Astrocyte (in vitro differentiated cells and primary cell): ENCODE data around the gene CCNT2. TPM values are rescaled to one million over a fixed set of nuclear protein-coding genes. Genes with fewer than 3 reads are reported as not detected.

Experiments
- DNase-seq: peaks from one replicate; pipeline ENCODE4 v3.0.0-alpha.2; 2010; ENCODE audit warnings: low read depth
- FAIRE-seq: peaks from 2 replicates; lab custom pipeline; 2011; peaks lifted over from hg19 to GRCh38; lab: Jason Lieb, UNC
- H2AFZ ChIP-seq: 2 replicates; pipeline ENCODE4 v1.6.0; 2012; ENCODE audit warnings: low read depth, low read length, inconsistent platforms
- H3K27ac ChIP-seq: 2 replicates; pipeline ENCODE4 v1.5.1; 2011; ENCODE audit warnings: low read depth, low read length, inconsistent platforms
- H3K27me3 ChIP-seq: 2 replicates; pipeline ENCODE4 v1.6.0; 2011; ENCODE audit warnings: low read length, inconsistent platforms; ENCODE audit not compliant: insufficient read depth
- H3K36me3 ChIP-seq: 2 replicates; pipeline ENCODE4 v1.5.1; 2011; ENCODE audit warnings: low read length, inconsistent platforms; ENCODE audit not compliant: insufficient read depth
- H3K4me1 ChIP-seq: 2 replicates; pipeline ENCODE4 v1.5.1; 2011; ENCODE audit warnings: low read length, inconsistent platforms; ENCODE audit not compliant: insufficient read depth
- H3K4me2 ChIP-seq: 2 replicates; pipeline ENCODE4 v1.6.0; 2012; ENCODE audit warnings: low read length, inconsistent platforms
- H3K4me3 ChIP-seq: 2 replicates; pipeline ENCODE4 v1.5.1; 2011; ENCODE audit warnings: low read depth, mild to moderate bottlenecking, low read length, inconsistent platforms; ENCODE audit not compliant: insufficient read depth
- H3K79me2 ChIP-seq: 2 replicates; pipeline ENCODE4 v1.6.0; 2012; ENCODE audit warnings: mild to moderate bottlenecking, low read length, inconsistent platforms; ENCODE audit not compliant: insufficient read depth
- H3K9ac ChIP-seq: 2 replicates; pipeline ENCODE4 v1.6.0; 2012; ENCODE audit warnings: mild to moderate bottlenecking, low read length, inconsistent platforms
- H3K9me3 ChIP-seq: 2 replicates; pipeline ENCODE4 v1.5.1; 2012; ENCODE audit warnings: low read depth, mild to moderate bottlenecking, low read length, inconsistent platforms; ENCODE audit not compliant: insufficient read depth
- H4K20me1 ChIP-seq: 2 replicates; pipeline ENCODE4 v1.6.0; 2012; ENCODE audit warnings: low read length, inconsistent platforms; ENCODE audit not compliant: insufficient read depth
- H3K27ac Mint-ChIP-seq: one replicate; pipeline ENCODE4 v1.8.0; 2021; ENCODE audit warnings: mild to moderate bottlenecking, mixed read lengths; ENCODE audit not compliant: unreplicated experiment
- H3K27me3 Mint-ChIP-seq: one replicate; pipeline ENCODE4 v1.8.0; 2021; ENCODE audit warnings: low read depth, mixed read lengths; ENCODE audit not compliant: unreplicated experiment
- H3K36me3 Mint-ChIP-seq: one replicate; pipeline ENCODE4 v1.8.0; 2021; ENCODE audit warnings: low read depth, mixed read lengths; ENCODE audit not compliant: unreplicated experiment
- H3K4me1 Mint-ChIP-seq: one replicate; pipeline ENCODE4 v1.8.0; 2021; ENCODE audit warnings: low read depth, mixed read lengths; ENCODE audit not compliant: unreplicated experiment
- H3K4me3 Mint-ChIP-seq: one replicate; pipeline ENCODE4 v1.8.0; 2021; ENCODE audit warnings: mild to moderate bottlenecking, moderate library complexity, mixed read lengths; ENCODE audit not compliant: unreplicated experiment
- H3K9me3 Mint-ChIP-seq: one replicate; pipeline ENCODE4 v1.8.0; 2021; ENCODE audit warnings: mild to moderate bottlenecking, mixed read lengths; ENCODE audit not compliant: unreplicated experiment
- EZH2 ChIP-seq: IDR thresholded peaks from 2 replicates; pipeline ENCODE4 v1.6.1; 2012; ENCODE audit warnings: mild to moderate bottlenecking, low read length, inconsistent platforms; ENCODE audit not compliant: insufficient read depth
- total RNA-seq: library from RNA; stranded (reverse); gene quantifications from 2 replicates; pipeline ENCODE4 v1.2.1, GENCODE V29; 2021
- TF ChIP-seq, protein P1 (sequence below): IDR thresholded peaks from 2 replicates; pipeline ENCODE4 v1.5.1; 2011; ENCODE audit warnings: low read depth, mild to moderate bottlenecking, inconsistent platforms, low read length, moderate library complexity; ENCODE audit not compliant: insufficient read depth

CCNT2 gene
- total RNA-seq, 1 donor from 2014 or later, result 33.2 TPM

DNA sequence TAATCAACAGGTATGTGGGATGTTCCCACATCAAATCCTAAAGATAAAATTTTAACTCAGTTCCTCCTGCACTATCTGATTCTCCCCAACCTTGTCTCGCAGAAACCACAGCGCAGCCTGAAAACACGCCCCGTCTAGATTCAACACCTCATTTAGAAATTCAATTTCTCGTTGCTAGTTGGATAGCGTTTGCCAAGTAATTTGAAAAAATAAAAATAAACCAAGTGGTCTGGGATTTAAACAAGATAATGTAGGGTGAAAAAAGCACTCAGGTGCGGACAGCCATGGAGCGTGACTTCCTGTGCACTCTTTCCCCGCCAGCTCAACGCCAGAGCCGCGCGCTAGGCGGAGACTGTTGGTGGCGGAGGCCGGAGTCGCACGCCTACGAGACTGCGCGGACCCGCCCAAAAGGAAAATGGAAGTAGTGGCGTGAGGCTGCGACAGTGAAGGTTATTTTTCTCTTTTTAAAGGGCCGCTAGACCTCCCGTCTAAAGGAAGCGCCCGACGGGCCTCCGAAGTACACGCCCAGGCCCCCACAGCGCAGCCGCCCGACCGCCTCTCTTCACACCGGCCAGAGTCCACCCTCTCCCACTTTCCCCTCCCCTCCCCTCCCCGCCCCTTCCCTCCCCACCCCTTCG lies 615 bp upstream of the CCNT2 start:
- peak overlapping the region; percentile 94 for H3K4me3 Mint-ChIP-seq
- no peak for FAIRE-seq
- H4K20me1 ChIP-seq, result peaks cover 37% of the 10 kb centered on the region
- peak overlapping the region; percentile 70 for H3K27ac ChIP-seq
- peak overlapping the region; percentile 90 for H3K4me2 ChIP-seq
- H3K9me3 Mint-ChIP-seq, result peaks cover 4% of the 10 kb centered on the region
- H3K27me3 ChIP-seq, result no peaks in the 10 kb centered on the region
- peak overlapping the region; percentile 94 for H3K4me3 ChIP-seq
- peak overlapping the region; percentile 91 for H3K27ac Mint-ChIP-seq
- no peaks in the 10 kb centered on the region for H3K9me3 ChIP-seq
- H3K27me3 Mint-ChIP-seq, result no peaks in the 10 kb centered on the region
- TF ChIP-seq, protein P1, sequence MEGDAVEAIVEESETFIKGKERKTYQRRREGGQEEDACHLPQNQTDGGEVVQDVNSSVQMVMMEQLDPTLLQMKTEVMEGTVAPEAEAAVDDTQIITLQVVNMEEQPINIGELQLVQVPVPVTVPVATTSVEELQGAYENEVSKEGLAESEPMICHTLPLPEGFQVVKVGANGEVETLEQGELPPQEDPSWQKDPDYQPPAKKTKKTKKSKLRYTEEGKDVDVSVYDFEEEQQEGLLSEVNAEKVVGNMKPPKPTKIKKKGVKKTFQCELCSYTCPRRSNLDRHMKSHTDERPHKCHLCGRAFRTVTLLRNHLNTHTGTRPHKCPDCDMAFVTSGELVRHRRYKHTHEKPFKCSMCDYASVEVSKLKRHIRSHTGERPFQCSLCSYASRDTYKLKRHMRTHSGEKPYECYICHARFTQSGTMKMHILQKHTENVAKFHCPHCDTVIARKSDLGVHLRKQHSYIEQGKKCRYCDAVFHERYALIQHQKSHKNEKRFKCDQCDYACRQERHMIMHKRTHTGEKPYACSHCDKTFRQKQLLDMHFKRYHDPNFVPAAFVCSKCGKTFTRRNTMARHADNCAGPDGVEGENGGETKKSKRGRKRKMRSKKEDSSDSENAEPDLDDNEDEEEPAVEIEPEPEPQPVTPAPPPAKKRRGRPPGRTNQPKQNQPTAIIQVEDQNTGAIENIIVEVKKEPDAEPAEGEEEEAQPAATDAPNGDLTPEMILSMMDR, result no peak
- no peak for TF ChIP-seq EZH2
- peak overlapping the region; percentile 80 for H2AFZ ChIP-seq
- peaks cover 1% of the 10 kb centered on the region for H3K36me3 Mint-ChIP-seq
- no peak for DNase-seq
- H3K9ac ChIP-seq, result peak overlapping the region; percentile 100
- peaks cover 10% of the 10 kb centered on the region for H3K4me1 Mint-ChIP-seq
- peaks cover 13% of the 10 kb centered on the region for H3K4me1 ChIP-seq
- peaks cover 44% of the 10 kb centered on the region for H3K79me2 ChIP-seq
- H3K36me3 ChIP-seq, result no peaks in the 10 kb centered on the region

GRCh38 chr2:134919341-134920210 lies 954 bp downstream of the CCNT2 start:
- peak overlapping the region; percentile 100 for H3K9ac ChIP-seq
- H3K4me3 ChIP-seq, result peak overlapping the region; percentile 94
- Mint-ChIP-seq H3K4me1 (peaks cover 10% of the 10 kb centered on the region), H3K36me3 (peaks cover under 1% of the 10 kb centered on the region), H3K4me3 (peak overlapping the region; percentile 94), H3K27me3 (no peaks in the 10 kb centered on the region), H3K27ac (peak overlapping the region; percentile 98), H3K9me3 (no peaks in the 10 kb centered on the region)
- DNase-seq (peak; percentile 10), FAIRE-seq (no peak)
- TF ChIP-seq EZH2, result no peak
- TF ChIP-seq, protein P1, result no peak
- H3K36me3 ChIP-seq, result no peaks in the 10 kb centered on the region
- no peaks in the 10 kb centered on the region for H3K9me3 ChIP-seq
- H4K20me1 ChIP-seq, result peaks cover 51% of the 10 kb centered on the region
- H2AFZ ChIP-seq, result peak overlapping the region; percentile 99
- H3K4me1 ChIP-seq, result peaks cover 13% of the 10 kb centered on the region
- H3K79me2 ChIP-seq, result peaks cover 60% of the 10 kb centered on the region
- peak overlapping the region; percentile 99 for H3K27ac ChIP-seq
- H3K27me3 ChIP-seq, result no peaks in the 10 kb centered on the region
- peak overlapping the region; percentile 90 for H3K4me2 ChIP-seq
